Measurements from ENCODE around the gene CYP2A6. TPM values are rescaled to one million over a fixed set of nuclear protein-coding genes. Genes with fewer than 3 reads are reported as not detected.
"Not testable (repeated sequence)": the region's sequence is repeated elsewhere in the genome, so short reads cannot be mapped to it uniquely, and the experiment has no call there.

Gene CYP2A6
- total RNA-seq, 1 donor from 2014 or later, result 2.0 TPM

DNA sequence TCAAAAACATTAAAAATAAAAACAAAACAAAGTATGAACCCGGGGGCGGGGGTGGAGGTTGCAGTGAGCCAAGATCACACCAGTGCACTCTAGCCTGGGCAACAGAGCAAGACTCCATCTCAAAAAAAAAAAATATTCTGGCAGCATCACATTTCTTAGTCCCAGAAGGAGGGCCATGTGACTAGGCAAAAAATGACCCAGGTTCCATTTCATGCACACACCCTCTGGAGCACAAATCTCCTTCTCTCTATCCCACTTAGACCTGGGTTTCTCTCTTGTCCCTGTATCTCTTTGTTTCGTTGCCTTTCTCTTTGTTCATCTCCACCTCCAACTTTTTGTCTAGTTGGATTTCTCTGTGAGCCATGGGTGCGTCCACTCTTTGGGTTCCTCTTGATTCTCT is 37.9 kb upstream of the CYP2A6 start:
- H3K4me1 ChIP-seq, result peaks cover 8% of the 10 kb centered on the region
- TF ChIP-seq CTCF (IDR thresholded peaks at IDR 0.05) (no peak), POLR2AphosphoS5 (IDR thresholded peaks at IDR 0.05; ENCODE audit: insufficient read depth in 1 of 2, low read depth in 1 of 2) (no peak), POLR2A (IDR thresholded peaks at IDR 0.05) (no peak)
- H3K9me3 ChIP-seq, result no peaks in the 10 kb centered on the region
- no peaks in the 10 kb centered on the region for H3K27me3 ChIP-seq
- intact Hi-C loops (cut with DNase I), result no loop called here
- DNase-seq (ENCODE audit: extremely low spot score in 2 of 2), result no peak
- H3K4me3 ChIP-seq, result no peak overlapping the region
- no peaks in the 10 kb centered on the region for H3K36me3 ChIP-seq
- peak overlapping the region; percentile 42 for H3K27ac ChIP-seq

DNA sequence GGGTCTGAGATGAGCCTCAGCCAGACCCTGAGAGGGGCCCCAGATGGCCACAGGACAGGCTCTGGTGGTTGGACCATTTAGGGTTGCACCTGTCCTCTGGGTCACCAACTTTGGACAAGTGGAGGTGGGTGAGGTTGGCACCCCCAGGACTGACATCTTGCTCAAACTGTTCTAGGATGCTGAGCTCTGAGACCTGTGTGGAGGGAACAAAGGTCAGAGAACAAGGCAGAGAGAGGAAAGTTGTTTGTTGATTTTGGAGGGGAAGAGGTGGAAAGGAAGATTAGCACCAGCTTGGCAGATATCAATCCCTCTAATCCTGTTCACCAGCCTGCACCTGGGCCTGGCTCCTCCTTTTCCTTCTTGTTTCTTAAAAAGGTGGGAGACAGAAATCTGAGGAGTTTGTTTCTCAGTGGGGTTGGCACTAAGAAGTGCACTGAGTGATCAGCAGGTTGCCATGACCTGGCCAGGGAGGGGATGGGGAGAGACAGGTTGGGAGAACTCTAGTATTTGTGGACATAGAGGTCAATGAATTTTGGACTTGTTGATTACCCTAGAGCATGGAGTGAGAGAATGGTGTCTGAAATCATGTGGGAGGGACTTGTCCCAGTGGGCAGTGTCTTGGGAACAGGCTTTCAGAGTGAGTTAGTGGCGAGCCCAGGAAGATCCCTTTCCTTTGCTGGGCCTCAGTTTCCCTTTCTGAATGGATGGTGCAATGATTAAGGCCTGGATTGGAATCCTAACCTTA is 34.1 kb upstream of the CYP2A6 start:
- H3K4me1 ChIP-seq; H3K9me3 ChIP-seq; DNase-seq (ENCODE audit: extremely low spot score in 2 of 2); intact Hi-C loops (cut with DNase I); H3K36me3 ChIP-seq; H3K27ac ChIP-seq; H3K27me3 ChIP-seq; H3K4me3 ChIP-seq: not testable (repeated sequence)

DNA sequence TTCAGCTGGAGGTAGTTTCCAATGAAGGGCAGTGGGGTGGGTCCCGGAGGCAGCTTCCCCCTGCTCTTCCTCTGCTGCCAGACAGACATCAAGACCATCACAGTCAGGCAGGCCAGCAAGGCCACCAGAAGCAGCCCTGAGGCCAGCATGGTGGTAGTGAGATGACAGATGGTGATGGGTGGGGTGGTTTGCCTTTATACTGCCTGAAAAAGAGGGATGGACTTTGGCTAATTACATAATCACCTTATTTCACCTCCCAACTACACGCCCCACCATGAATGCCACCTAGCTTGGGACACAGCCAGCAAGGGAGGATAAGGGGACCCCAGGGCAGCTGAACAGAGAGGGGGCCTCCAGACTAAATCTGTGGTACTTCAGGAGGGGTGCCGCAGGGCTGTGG is 31.8 kb upstream of the CYP2A6 start, which contains the start of gene CYP2A7:
CYP2A7 (minus strand) TSS at position 170 of the 400 bp plus-strand sequence; CDS start at position 149, 21 bp downstream.
- DNase-seq (ENCODE audit: extremely low spot score in 2 of 2); H3K4me1 ChIP-seq; H3K9me3 ChIP-seq; H3K4me3 ChIP-seq; intact Hi-C loops (cut with DNase I); H3K36me3 ChIP-seq; H3K27ac ChIP-seq; H3K27me3 ChIP-seq: not testable (repeated sequence)

GRCh38 chr19:40879349-40879748 is 29.1 kb upstream of the CYP2A6 start:
- H3K4me1 ChIP-seq; H3K4me3 ChIP-seq; H3K36me3 ChIP-seq; H3K9me3 ChIP-seq; H3K27ac ChIP-seq; H3K27me3 ChIP-seq; DNase-seq (ENCODE audit: extremely low spot score in 2 of 2); intact Hi-C loops (cut with DNase I): not testable (repeated sequence)

DNA sequence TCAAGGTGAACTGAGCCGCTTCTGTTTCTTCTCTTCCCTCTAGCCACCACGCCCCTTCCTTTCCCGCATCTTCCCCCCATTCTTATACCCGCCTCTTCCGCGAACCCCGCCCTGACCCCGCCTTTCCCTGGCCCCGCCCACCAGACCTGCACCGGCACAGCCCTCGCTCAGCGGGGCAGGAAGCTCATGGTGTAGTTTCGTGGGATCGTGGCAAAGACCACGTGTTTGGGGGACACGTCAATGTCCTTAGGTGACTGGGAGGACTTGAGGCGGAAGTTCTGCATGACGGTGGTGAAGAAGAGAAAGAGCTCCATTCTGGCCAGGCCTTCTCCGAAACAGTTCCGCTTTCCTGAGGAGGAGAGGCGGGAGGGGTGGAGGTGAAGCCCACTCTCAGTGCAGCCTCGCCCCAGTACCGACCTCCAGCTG is 25.3 kb upstream of the CYP2A6 start:
- intact Hi-C loops (cut with DNase I); DNase-seq (ENCODE audit: extremely low spot score in 2 of 2): not testable (repeated sequence)

GRCh38 chr19:40874874-40875273 is 24.6 kb upstream of the CYP2A6 start:
- H3K27ac ChIP-seq; H3K36me3 ChIP-seq; H3K4me1 ChIP-seq; H3K4me3 ChIP-seq; intact Hi-C loops (cut with DNase I); H3K9me3 ChIP-seq; DNase-seq (ENCODE audit: extremely low spot score in 2 of 2); H3K27me3 ChIP-seq: not testable (repeated sequence)

More for the DNA sequence above, 25.3 kb upstream of the CYP2A6 start:
- TF ChIP-seq POLR2AphosphoS5 (IDR thresholded peaks at IDR 0.05; ENCODE audit: insufficient read depth in 1 of 2, low read depth in 1 of 2), result peak in 1 of 2 donors; percentile 37
- H3K27ac ChIP-seq, H3K4me1 ChIP-seq, H3K36me3 ChIP-seq, H3K4me3 ChIP-seq, H3K9me3 ChIP-seq, H3K27me3 ChIP-seq: not testable (repeated sequence)

DNA sequence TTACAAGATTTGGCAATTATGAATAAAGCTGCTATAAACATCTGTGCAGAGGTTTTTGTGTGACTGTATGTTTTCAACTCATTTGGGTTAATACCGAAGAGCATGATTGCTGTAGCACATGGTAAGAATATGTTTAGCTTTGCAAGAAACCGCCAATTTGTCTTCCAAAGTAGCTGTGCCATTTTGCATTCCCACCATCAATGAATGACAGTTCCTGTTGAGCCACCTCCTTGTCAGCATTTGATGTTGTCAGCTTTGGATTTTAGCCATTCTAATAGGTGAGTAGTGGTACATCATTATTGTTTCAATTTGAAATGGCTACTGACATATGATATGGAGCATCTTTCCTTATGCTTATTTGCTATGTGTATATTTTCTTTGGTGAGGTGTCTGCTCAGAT is 23.6 kb upstream of the CYP2A6 start:
- H3K27ac ChIP-seq, result not testable (repeated sequence)

DNA sequence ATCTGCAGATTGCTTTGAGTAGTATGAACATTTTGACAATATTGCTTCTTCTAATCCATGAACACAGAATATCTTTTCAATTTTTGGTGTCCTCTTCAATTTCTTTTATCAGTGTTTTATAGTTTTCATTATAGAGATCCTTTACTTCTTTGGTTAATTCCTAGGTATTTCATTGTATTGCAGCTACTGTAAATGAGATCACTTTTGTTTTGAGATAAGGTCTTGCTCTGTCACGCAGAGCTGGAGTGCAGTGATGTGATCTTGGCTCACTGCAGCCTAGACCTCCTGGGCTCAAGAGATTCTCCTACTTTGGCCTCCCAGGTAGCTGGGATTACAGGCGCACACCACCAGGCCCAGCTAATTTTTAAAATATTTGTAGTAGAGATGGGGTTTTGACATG is 22.0 kb upstream of the CYP2A6 start:
- H3K4me3 ChIP-seq, result no peak overlapping the region
- no peaks in the 10 kb centered on the region for H3K27me3 ChIP-seq
- no peaks in the 10 kb centered on the region for H3K9me3 ChIP-seq
- no peaks in the 10 kb centered on the region for H3K4me1 ChIP-seq
- intact Hi-C loops (cut with DNase I), result no loop called here
- no peak overlapping the region for H3K27ac ChIP-seq
- DNase-seq (ENCODE audit: extremely low spot score in 2 of 2), result no peak
- TF ChIP-seq CTCF (IDR thresholded peaks at IDR 0.05) (no peak), POLR2A (IDR thresholded peaks at IDR 0.05) (no peak), POLR2AphosphoS5 (IDR thresholded peaks at IDR 0.05; ENCODE audit: insufficient read depth in 1 of 2, low read depth in 1 of 2) (no peak)
- H3K36me3 ChIP-seq, result no peaks in the 10 kb centered on the region

More for the DNA sequence above, 23.6 kb upstream of the CYP2A6 start:
- H3K4me3 ChIP-seq; H3K27me3 ChIP-seq; H3K9me3 ChIP-seq; H3K36me3 ChIP-seq; H3K4me1 ChIP-seq; DNase-seq (ENCODE audit: extremely low spot score in 2 of 2); intact Hi-C loops (cut with DNase I): not testable (repeated sequence)
